Hippocampal formation (tissue), 2 donors: ENCODE results near the gene FOXK2.
A peak's percentile ranks its signal among the peaks of the same experiment; 100 is the strongest.
"Not testable (repeated sequence)": the region's sequence is repeated elsewhere in the genome, so short reads cannot be mapped to it uniquely, and the experiment has no call there.

Source experiments
- DNase-seq, 2 donors: peaks; one replicate each; lab custom pipeline; 2025; lab: John Stamatoyannopoulos, UW

Gene FOXK2

GRCh38 chr17:82531431-82531881 is 11.9 kb downstream of the FOXK2 start:
- DNase-seq = no peak

- no peak for DNase-seq
Observed at GRCh38 chr17:82534401-82534812, 14.9 kb downstream of the FOXK2 start.

GRCh38 chr17:82536512-82537201 is 17.1 kb downstream of the FOXK2 start:
- no peak for DNase-seq

DNA sequence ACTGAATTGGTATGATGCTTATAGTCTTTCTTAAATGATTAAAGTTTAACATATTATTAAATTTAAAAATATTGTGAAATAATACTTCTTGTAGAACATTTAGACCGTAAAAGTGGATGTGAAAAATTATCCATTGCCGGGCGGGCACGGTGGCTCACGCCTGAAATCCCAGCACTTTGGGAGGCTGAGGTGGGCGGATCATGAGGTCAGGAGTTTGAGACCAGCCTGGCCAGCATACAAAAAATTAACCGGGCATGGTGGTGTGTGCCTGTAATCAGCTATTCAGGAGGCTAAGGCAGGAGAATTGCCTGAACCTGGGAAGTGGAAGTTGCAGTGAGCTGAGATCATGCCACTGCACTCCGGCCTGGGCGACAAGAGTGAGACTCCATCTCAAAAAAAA is 17.7 kb downstream of the FOXK2 start:
- not testable (repeated sequence) for DNase-seq

DNA sequence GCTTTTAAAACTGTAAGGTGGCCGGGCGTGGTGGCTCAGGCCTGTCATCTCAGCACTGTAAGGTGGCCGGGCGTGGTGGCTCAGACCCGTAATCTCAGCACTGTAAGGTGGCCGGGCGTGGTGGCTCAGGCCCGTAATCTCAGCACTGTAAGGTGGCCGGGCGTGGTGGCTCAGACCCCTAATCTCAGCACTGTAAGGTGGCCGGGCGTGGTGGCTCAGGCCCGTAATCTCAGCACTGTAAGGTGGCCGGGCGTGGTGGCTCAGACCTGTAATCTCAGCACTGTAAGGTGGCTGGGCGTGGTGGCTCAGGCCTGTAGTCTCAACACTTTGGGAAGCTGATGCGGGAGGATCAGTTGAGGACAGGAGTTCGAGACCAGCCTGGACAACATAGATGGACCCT is 19.5 kb downstream of the FOXK2 start:
- not testable (repeated sequence) for DNase-seq

DNA sequence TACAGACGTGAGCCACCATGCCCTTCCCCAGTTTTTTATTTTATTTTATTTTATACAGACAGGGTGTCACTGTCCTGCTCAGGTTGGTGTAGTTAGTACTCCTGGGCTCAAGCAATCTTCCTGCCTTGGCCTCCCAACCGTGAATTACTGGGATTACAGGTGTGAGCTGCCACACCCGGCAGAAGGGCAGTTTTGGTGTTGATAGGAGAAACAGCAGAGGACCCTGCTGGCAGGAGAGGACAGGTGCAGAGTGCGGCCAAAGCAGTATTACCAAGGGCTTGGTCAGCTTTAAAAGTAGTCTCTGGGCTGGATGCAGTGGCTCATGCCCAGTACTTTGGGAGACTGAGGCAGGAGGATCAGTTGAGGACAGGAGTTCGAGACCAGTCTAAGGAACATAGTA is 22.9 kb downstream of the FOXK2 start:
- DNase-seq = no peak

GRCh38 chr17:82544431-82545070 is 25.0 kb downstream of the FOXK2 start:
- DNase-seq = peak in 1 of 2 donors; percentile 55

- no peak for DNase-seq
Observed at GRCh38 chr17:82545071-82545462, 25.5 kb downstream of the FOXK2 start.

- DNase-seq = no peak
Observed at GRCh38 chr17:82547981-82548380, 28.4 kb downstream of the FOXK2 start.

DNA sequence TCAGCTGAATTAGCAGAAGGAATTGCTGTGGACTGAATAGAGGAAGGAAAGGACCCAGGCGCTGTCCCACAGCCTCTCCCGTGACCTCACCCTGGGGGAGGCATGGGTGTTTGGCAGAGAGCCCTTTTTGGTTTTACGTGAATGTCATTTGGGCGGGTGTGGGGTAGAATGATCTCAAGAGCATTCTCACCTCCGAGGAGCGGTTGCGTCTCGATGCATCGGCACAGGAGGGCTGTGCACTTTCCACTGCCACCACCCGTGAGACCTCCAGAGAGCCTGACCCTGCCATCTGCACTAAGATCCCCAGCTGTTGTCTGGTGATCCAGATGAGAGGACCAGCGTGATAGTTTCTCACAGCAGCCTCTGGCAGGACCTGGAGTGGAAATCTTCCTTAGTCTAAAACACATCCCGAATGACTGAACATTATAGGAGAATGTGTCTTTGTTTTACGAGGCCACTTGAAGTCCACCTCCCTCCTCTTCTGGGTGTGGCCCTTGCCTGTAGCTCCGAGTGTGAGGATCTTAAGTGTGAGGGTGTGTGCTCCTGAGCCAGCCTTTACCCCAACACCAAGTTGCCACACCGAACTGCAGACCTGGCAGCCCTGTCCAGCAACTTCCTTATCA is 29.3 kb downstream of the FOXK2 start:
- no peak for DNase-seq

GRCh38 chr17:82551779-82552457 is 32.4 kb downstream of the FOXK2 start:
- DNase-seq = no peak

- DNase-seq = no peak
Observed at GRCh38 chr17:82552580-82552979, 33.0 kb downstream of the FOXK2 start.

DNA sequence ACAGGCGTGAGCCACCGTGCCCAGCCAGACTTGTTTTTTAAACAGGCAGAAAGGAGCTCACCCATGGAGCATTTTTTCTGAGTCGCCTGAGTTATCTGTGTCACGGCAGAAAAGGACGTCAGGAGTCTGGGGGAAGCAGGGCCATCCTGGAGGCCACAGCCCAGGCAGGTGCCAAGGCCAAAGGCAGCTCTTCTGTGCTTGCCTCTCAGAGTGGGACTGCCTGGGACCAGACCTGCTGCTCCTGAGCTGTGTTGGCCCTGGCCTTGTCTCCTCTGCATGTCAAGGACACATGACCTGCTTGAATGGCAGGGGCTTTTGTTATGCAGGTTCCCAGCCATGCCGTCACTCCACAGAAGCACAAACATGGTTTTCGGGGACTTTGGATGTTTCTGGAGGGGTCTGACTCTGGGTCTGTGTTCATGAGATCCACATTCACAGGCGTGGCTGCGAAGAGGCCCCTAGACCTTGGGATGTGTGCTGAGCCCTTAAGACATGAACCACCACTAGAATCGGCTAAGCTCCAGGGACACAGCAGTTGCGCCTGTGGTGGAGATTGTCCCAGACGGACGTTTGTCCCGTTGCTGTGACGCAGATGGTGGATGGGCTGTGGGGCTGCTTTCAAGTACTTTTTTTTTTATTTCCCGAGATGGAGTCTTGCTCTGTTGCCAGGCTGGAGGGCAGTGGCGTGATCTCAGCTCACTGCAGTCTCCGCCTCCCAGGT is 33.8 kb downstream of the FOXK2 start:
- DNase-seq = no peak

- not testable (repeated sequence) for DNase-seq
Observed at GRCh38 chr17:82557510-82557909, 38.0 kb downstream of the FOXK2 start.

DNA sequence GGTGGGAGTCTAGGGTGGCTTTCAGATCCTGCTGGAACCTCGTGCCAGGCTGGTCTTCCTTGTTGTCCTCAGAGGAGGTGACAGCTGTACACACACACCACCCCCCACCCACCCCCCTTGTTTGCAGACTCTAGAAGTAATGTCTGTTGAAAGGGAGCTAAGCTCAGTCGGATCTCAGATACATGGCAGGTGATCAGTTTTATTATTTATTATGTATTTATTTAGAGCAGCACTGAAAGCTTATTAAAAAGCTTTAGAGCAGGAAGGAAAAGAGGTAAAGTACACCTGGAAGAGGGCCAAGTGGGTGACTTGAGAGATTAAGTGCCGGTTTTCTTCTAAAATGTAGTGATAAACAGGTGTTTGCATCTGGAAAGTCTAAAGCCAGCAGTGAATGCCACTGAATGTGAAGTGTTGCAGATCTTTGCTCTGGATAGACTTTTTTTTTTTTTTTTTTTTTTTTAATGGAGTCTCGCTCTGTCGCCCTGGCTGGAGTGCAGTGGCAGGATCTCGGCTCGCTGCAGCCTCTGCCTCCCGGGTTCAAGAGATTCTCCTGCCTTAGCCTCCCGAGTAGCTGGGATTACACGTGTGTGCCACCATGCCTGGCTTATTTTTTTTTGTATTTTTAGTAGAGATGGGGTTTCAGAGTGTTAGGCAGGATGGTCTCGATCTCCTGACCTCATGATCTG is 40.2 kb downstream of the FOXK2 start:
- no peak for DNase-seq

GRCh38 chr17:82560252-82560642 is 40.7 kb downstream of the FOXK2 start:
- no peak for DNase-seq

DNA sequence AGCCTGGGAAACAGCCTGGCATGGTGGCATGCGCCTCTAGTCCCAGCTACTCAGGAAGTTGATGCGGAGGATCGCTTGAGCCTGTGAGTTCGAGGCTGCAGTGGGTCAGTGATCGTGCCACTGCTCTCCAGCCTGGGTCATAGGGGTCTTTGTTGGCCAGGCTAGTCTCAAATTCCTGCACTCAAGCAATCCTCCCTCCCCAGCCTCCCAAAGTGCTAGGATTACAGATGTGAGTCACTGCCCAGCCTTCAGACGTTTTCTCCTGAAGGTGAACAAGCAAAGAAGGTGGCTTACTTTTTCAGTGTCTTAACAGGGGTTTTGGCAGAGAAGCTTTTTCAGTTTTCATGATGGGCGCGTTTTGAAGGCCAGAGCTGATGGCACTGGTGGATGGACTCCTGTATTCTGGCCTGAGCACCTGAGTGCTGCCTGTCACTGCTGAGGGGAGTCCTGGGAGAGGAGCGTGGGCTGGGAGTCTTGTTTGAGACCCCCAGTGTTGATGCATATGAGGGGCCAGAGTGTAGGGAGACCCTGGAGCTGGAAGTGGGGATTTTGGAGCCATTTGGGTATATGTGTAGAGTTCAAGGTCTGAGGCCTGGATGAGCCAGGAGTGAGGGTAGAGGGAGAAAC is 41.4 kb downstream of the FOXK2 start:
- DNase-seq = no peak

DNA sequence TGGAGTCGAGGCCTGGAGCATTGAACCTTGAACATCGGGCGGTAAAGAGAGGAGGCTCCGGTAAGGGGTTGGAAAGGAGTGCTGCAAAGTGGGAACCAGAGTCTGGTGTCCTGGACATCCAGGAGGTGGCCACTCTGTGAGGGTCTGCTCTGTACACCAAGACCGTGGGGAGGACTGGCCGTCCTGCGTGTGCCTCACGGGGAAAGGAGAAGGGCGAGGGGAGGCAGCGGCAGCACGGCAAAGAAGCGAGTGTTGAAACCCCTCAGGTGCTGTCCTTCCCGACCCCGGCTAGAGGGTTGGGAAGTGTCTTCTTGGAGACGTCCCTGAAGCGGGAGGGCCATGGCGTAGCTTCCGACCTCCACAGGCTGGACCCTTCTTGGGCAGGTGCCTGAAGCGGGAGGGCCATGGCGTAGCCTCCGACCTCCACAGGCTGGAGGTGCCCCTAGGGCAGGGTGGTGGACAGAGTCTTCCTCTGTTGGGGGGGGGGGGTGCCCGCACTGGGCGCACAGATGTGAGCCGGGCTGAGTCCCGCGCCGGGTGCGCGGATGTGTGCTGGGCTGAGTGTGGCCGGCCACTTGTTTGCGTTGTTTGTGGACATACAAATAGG is 42.0 kb downstream of the FOXK2 start:
- DNase-seq = peak in 1 of 2 donors; percentile 32

- DNase-seq = not testable (repeated sequence)
Observed at GRCh38 chr17:82562718-82563220, 43.2 kb downstream of the FOXK2 start.

DNA sequence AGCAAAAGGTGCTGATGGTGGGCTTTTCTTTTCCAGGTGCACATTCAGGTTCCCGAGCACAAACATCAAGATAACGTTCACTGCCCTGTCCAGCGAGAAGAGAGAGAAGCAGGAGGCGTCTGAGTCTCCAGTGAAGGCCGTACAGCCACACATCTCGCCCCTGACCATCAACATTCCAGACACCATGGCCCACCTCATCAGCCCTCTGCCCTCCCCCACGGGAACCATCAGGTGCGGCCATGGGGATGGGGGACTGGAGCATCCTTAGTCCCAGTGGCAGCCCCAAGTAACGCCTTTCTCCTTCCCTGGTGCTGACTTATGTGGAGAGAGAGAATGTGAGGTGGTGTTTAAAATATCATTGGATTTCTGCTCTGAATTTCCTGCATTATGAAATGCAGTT is 43.8 kb downstream of the FOXK2 start:
- DNase-seq = no peak
